Left lobe of liver (tissue), 2 donors: ENCODE data around the gene PYDC1. TPM values are rescaled to one million over a fixed set of nuclear protein-coding genes. Genes with fewer than 3 reads are reported as not detected.
"Not testable (repeated sequence)": the region's sequence is repeated elsewhere in the genome, so short reads cannot be mapped to it uniquely, and the experiment has no call there.

ENCODE experiments used
- ATAC-seq: fragments of 200-7000 bp; cut with Tn5 transposase; one replicate; pipeline ENCODE4 v1.9.1; 2020; ENCODE audit warnings: mild to moderate bottlenecking, moderate library complexity
- DNase-seq: peaks from one replicate; pipeline ENCODE4 v3.0.0-alpha.2; 2020; ENCODE audit warnings: low spot score
- total RNA-seq: library from RNA; stranded (reverse); gene quantifications from one replicate; pipeline ENCODE4 v1.2.1, GENCODE V29; 2021
- donor health status: DM: no; HTN: no; CAD: no; lungs with moderate emphysema.
- donor health status: DM: no; HTN: yes; CAD: no.

PYDC1 gene
- total RNA-seq, 1 donor from 2014 or later, result not detected

- no peak for ATAC-seq
- no peak for DNase-seq
Measured at GRCh38 chr16:31223044-31223443, 6.1 kb upstream of the PYDC1 start.

GRCh38 chr16:31221357-31222160 lies 4.6 kb upstream of the PYDC1 start:
- no peak for ATAC-seq
- DNase-seq, result no peak

GRCh38 chr16:31219154-31219741 lies 2.3 kb upstream of the PYDC1 start:
- ATAC-seq, result no peak
- no peak for DNase-seq

DNA sequence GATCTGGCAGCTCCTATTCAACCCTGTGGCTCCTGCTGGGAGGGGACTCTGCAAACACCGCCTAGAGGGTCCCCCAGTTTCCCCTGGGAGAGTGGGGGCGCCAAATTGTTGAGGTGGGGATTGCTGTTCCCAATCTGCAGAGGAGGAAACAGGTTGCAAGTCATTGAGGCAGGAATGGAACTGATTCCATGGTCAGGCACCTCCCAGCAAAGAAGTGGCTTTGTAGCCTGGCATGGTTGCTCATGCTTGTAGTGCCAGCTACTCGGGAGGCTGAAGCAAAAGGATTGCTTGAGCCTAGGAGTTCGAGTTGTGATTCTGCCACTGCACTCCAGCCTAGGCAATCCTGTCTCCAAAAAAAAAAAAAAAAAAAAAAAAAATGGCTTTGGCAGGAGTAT lies 198 bp upstream of the PYDC1 start:
- DNase-seq, result no peak

DNA sequence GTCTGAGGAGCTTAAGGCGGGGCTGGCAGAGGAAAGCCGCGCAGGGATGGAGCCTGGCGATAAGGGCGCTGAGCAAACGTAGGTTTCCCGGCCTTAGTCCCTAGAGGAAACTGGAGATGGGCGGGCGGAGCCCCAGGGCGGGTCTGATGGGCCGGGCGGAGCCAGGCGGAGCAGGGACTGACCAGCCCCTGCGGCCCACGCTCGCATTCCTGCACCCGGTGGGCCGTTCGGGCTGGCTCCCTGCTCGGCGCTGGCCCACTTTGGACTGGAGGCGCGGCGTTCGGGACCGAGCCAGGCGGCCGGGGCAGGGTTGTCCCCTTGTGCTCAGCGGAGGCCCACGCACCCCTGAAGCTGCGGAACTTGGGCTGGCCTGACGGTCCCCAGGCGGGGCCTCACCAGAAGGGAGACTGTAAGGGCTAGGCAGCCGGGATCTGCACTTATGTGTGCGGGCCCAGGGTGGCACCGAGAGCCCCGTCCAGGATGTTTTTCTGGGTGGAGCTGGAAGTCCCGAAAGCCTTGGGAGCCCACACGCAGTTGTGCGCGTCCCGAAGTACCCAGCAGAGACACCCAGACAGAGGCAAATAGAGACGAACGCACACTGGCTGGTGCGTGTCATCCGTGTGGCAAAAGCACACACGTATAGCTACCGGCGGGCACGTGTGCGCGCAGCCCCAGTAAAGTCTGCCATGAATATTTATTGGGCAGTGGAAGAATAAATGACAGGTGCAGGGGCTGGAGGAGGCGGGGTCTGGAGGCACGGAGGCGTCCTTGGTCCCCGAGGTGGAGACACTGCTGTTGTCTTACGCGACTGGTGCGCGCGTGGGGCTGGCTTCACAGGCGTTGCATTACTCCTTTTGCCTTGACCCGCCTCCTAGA lies 1.4 kb downstream of the PYDC1 start:
- ATAC-seq (peak; percentile 86), DNase-seq (no peak)

More for the DNA sequence above, 198 bp upstream of the PYDC1 start:
- ATAC-seq, result no peak

DNA sequence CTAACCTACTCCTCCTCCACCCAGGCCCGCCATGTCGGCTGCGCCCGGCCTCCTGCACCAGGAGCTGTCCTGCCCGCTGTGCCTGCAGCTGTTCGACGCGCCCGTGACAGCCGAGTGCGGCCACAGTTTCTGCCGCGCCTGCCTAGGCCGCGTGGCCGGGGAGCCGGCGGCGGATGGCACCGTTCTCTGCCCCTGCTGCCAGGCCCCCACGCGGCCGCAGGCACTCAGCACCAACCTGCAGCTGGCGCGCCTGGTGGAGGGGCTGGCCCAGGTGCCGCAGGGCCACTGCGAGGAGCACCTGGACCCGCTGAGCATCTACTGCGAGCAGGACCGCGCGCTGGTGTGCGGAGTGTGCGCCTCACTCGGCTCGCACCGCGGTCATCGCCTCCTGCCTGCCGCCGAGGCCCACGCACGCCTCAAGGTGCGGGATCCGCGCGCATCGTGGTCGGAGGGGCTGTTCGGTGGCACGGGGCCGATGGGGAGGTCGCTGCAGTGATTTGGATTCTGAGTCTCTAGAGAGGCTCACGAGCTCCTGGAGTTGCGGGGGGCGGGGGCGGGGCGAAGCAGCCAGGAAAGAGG lies 2.1 kb downstream of the PYDC1 start:
- DNase-seq (no peak), ATAC-seq (peak; percentile 32)

- DNase-seq (no peak), ATAC-seq (no peak)
Measured at GRCh38 chr16:31213877-31214707, 2.8 kb downstream of the PYDC1 start, which contains the start of gene TRIM72. Gene TRIM72, plus strand, starts transcription at chr16:31214119. Its CDS starts 620 bp downstream, at chr16:31214739.

- DNase-seq, result no peak
- no peak for ATAC-seq
Measured at GRCh38 chr16:31213342-31213741, 3.6 kb downstream of the PYDC1 start.

DNA sequence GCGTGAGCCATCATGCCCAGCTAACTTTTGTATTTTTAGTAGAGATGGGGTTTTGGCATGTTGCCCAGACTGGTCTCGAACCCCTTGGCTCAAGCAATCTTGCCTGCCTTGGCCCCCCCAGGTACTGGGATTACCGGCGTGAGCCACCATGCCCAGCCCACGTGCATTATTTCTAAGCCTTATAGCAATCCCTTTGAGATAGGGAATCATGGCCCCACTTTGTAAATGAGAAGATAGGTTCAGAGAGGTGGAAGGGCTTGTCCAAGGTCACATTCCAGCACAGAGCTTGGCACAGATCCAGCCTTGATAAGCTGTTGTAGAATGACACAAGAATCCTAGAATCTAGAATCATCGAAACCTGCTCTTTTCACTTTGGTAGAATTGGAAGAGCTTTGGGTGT lies 10.2 kb downstream of the PYDC1 start:
- no peak for DNase-seq
- ATAC-seq, result no peak

- DNase-seq (no peak), ATAC-seq (no peak)
Measured at GRCh38 chr16:31204871-31205666, 11.9 kb downstream of the PYDC1 start.

DNA sequence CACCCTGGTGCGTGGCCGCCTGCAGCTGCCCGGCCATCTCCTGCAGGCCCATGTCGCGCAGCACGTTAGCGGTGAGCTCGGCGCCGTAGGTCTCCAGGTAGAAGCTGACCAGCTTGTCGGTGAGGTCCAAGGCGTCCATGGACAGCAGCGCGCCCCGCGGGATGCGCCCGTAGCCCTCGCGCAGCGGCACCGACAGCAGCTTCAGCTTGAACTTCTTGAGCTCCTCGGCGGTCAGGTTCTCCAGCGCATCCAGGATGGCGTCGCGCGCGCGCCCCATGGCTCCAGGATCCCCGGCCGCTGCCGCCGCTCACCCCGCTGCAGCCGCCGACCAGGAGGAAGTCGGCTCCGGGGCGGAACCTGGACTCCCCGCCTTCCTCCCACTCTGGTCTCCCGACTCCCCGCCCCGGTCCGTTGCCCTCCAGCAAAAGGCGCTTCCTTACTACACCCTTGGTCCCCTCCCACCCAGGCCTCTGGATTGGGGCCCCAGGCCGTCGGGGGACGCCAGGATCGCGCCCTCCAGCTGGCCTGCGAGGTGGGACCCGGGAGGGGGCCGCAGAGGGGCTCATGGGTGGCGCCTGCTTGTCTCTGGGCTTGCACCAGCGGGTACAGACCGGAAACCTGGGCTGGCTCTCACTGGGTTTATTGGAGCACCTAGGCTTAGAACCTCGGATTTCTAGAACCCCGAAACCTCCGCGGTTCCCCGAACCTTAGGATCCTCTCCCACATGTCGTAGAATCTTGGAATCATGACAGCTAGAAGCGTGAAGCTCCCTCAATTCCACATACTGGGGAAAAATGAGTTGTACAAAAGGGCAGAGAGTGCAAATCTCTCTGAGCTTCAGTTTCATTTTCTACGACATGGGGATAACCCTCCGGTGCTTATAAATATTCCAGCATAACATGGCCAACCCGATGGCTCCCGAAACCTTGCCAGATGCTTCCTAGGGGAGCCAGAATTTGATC lies 14.2 kb downstream of the PYDC1 start, which contains the start of gene PYCARD:
PYCARD (minus strand) TSS at position 347 of the 962 bp plus-strand sequence; CDS start at position 277, 70 bp downstream.
- peak; percentile 79 for ATAC-seq
- DNase-seq, result peak; percentile 67

DNA sequence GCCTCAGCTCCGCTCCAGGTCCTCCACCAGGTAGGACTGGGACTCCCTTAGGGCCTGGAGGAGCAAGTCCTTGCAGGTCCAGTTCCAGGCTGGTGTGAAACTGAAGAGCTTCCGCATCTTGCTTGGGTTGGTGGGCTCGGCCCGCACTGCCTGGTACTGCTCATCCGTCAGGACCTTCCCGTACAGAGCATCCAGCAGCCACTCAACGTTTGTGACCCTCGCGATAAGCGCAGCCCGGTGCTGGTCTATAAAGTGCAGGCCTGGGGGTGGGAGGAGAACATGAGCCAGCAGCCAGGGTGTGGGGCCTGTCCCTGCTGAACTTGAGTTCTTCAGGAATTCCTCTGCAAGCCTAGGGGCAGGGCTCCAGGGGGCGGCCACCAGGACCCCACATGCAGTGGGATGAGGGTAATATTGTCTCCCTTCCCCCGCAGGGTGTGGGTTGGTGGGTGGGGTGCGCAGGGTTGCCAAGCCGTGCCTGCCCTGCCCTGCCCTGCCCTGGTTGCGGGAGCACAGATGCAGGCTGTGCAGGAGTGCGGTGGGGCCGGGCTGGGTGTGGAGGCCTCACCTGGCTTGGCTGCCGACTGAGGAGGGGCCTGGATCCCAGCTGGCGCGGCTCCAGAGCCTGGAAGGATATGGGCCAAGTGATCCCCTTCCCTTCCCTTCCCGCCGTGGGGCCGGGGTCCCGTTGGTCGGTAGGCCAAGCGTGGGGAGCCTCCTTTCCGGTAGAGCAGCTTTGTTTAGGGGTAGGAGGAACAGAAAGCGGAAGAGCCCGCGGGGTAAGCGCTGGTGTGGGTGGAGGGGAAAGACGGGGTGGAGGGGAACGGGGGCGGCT lies 15.1 kb downstream of the PYDC1 start:
- DNase-seq, result no peak
- peak; percentile 59 for ATAC-seq

GRCh38 chr16:31200821-31201568 lies 15.9 kb downstream of the PYDC1 start:
- DNase-seq, result no peak
- ATAC-seq, result peak; percentile 38

DNA sequence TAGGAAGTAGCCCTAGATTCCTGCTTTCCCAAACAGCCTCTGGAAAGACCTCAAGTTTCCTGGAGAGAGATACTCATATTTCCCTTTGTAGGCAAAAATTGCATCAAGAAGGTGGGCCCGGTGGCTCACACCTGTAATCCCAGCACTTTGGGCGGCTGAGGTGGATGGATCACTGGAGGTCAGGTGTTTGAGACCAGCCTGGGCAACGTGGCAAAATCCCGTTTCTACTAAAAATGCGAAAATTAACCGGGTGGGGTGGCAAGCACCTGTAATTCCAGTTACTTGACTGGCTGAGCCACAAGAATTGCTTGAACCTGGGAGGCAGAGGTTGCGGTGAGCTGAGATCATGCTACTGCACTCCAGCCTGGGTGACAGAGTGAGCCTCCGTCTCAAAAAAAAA lies 16.8 kb downstream of the PYDC1 start:
- not testable (repeated sequence) for DNase-seq, ATAC-seq

- ATAC-seq, result no peak
- DNase-seq, result no peak
Measured at GRCh38 chr16:31199430-31200041, 17.4 kb downstream of the PYDC1 start.
